H1 (cell line): Measurements from ENCODE around the gene HOXD11. TPM values are rescaled to one million over a fixed set of nuclear protein-coding genes. Genes with fewer than 3 reads are reported as not detected.

ENCODE experiments used
- CTCF ChIA-PET: fragments of 300-600 bp; sonication (Branson Sonifier 250); formaldehyde crosslinking; loops from one replicate; lab custom pipeline; 2021; ENCODE audit not compliant: partially characterized antibody; lab: Charles Lee
- POLR2A ChIA-PET: fragments of 300-600 bp; sonication (Branson Sonifier 250); formaldehyde crosslinking; loops from one replicate; lab custom pipeline; 2021; ENCODE audit warnings: inconsistent platforms; ENCODE audit not compliant: partially characterized antibody; lab: Charles Lee
- DNase-seq, 2 experiments: peaks; one replicate each; pipeline versions ENCODE4 v3.0.0 to v3.0.0-alpha.2; 2010 to 2022; ENCODE audit warnings: low spot score in 2 of 2, low read depth in 1 of 2, mixed read lengths in 1 of 2
- FAIRE-seq: peaks from 2 replicates; lab custom pipeline; 2011; peaks lifted over from hg19 to GRCh38; lab: Jason Lieb, UNC
- H2AFZ ChIP-seq: 2 replicates; pipeline ENCODE4 v1.8.1; 2012; ENCODE audit warnings: low read length, inconsistent platforms
- H2AK5ac ChIP-seq: 2 replicates; pipeline ENCODE4 v1.6.1; 2013; ENCODE audit warnings: low read depth, low read length
- H2BK120ac ChIP-seq: replicated peaks from 2 replicates; pipeline ENCODE3; 2013; ENCODE audit warnings: low read depth, low read length, inconsistent platforms
- H2BK12ac ChIP-seq: 2 replicates; pipeline ENCODE4 v1.6.1; 2013; ENCODE audit warnings: low read depth, low read length
- H2BK15ac ChIP-seq: 2 replicates; pipeline ENCODE4 v1.6.1; 2013; ENCODE audit warnings: low read length
- H2BK20ac ChIP-seq: 2 replicates; pipeline ENCODE4 v1.6.1; 2013; ENCODE audit warnings: low read length
- H2BK5ac ChIP-seq: 2 replicates; pipeline ENCODE4 v1.6.1; 2013; ENCODE audit warnings: low read depth, low read length
- H3K14ac ChIP-seq: 2 replicates; pipeline ENCODE4 v1.6.1; 2013; ENCODE audit warnings: inconsistent platforms; ENCODE audit not compliant: insufficient read length
- H3K18ac ChIP-seq: 2 replicates; pipeline ENCODE4 v1.6.1; 2013; ENCODE audit warnings: low read length; ENCODE audit errors: extremely low read depth
- H3K23ac ChIP-seq: 2 replicates; pipeline ENCODE4 v1.6.1; 2013; ENCODE audit warnings: inconsistent platforms; ENCODE audit not compliant: insufficient read length
- H3K23me2 ChIP-seq: 2 replicates; pipeline ENCODE4 v1.6.1; 2013; ENCODE audit warnings: low read depth, low read length
- H3K27ac ChIP-seq: 2 replicates; pipeline ENCODE4 v1.6.1; 2011; ENCODE audit warnings: low read depth, low read length, inconsistent platforms
- H3K27me3 ChIP-seq, 4 experiments: replicated peaks in 1 of 4; 1 replicate in 1 of 4; 2 replicates in 3 of 4; pipeline versions ENCODE4 v1.6.1 to v1.8.1; 2011 to 2013; ENCODE audit warnings: low read length in 3 of 4, mild to moderate bottlenecking in 3 of 4, inconsistent platforms in 2 of 4, mixed read lengths in 2 of 4, moderate library complexity in 1 of 4; ENCODE audit not compliant: control insufficient read depth in 3 of 4, insufficient read depth in 3 of 4; ENCODE audit errors: extremely low read depth in 1 of 4
- H3K36me3 ChIP-seq, 4 experiments: 2 replicates each; pipeline versions ENCODE4 v1.6.1 to v1.8.1; 2011 to 2013; ENCODE audit warnings: mild to moderate bottlenecking in 4 of 4, low read length in 3 of 4, moderate library complexity in 2 of 4, control low read depth in 1 of 4, inconsistent platforms in 1 of 4; ENCODE audit not compliant: insufficient read depth in 4 of 4, control insufficient read depth in 2 of 4
- H3K4ac ChIP-seq: replicated peaks from 2 replicates; pipeline ENCODE3; 2013; ENCODE audit warnings: low read length, low read depth, mixed read lengths, inconsistent platforms; ENCODE audit not compliant: insufficient read length
- H3K4me1 ChIP-seq, 4 experiments: replicated peaks in 1 of 4; 1 replicate in 1 of 4; 2 replicates in 3 of 4; pipeline versions ENCODE4 v1.6.1 to v1.8.1; 2011 to 2013; ENCODE audit warnings: low read length in 3 of 4, inconsistent platforms in 2 of 4, mixed read lengths in 1 of 4; ENCODE audit not compliant: insufficient read depth in 4 of 4, control insufficient read depth in 3 of 4
- H3K4me2 ChIP-seq, 2 experiments: 2 replicates each; pipeline versions ENCODE4 v1.6.1 to v1.8.1; 2011 to 2013; ENCODE audit warnings: low read depth in 2 of 2, low read length in 2 of 2, control low read depth in 1 of 2, inconsistent platforms in 1 of 2, mild to moderate bottlenecking in 1 of 2; ENCODE audit not compliant: insufficient read depth in 1 of 2
- H3K4me3 ChIP-seq, 4 experiments: fragments of 200-600, 300-600 bp in 1 of 4; sonication (generic), shearing (Covaris generic), sonication (Bioruptor Twin) in 1 of 4; 2 replicates each; pipeline versions ENCODE4 v1.5.1 to v1.8.1; 2011 to 2016; ENCODE audit warnings: low read length in 4 of 4, low read depth in 3 of 4, control low read depth in 2 of 4, inconsistent platforms in 2 of 4, mild to moderate bottlenecking in 2 of 4, mixed read lengths in 1 of 4, moderate library complexity in 1 of 4; ENCODE audit not compliant: insufficient read depth in 2 of 4; ENCODE audit errors: extremely low read depth in 1 of 4
- H3K56ac ChIP-seq: replicated peaks from 2 replicates; pipeline ENCODE3; 2013; ENCODE audit warnings: low read depth, mild to moderate bottlenecking, mixed read lengths, low read length, inconsistent platforms; ENCODE audit not compliant: insufficient read length
- H3K79me1 ChIP-seq: 2 replicates; pipeline ENCODE4 v1.6.1; 2013; ENCODE audit warnings: low read depth, low read length, control low read depth
- H3K79me2 ChIP-seq, 2 experiments: 2 replicates each; pipeline versions ENCODE4 v1.6.1 to v1.8.1; 2012 to 2013; ENCODE audit warnings: low read length in 2 of 2, mild to moderate bottlenecking in 2 of 2, inconsistent platforms in 1 of 2; ENCODE audit not compliant: insufficient read depth in 2 of 2, control insufficient read depth in 1 of 2
- H3K9ac ChIP-seq, 4 experiments: replicated peaks in 1 of 4; 1 replicate in 1 of 4; 2 replicates in 3 of 4; pipeline versions ENCODE4 v1.6.1 to v1.8.1; 2011 to 2013; ENCODE audit warnings: low read depth in 3 of 4, low read length in 3 of 4, control low read depth in 2 of 4, mild to moderate bottlenecking in 2 of 4, moderate library complexity in 2 of 4, inconsistent platforms in 1 of 4; ENCODE audit errors: extremely low read depth in 1 of 4
- H3K9me3 ChIP-seq, 2 experiments: 2 replicates each; pipeline versions ENCODE4 v1.6.1 to v1.8.1; 2012 to 2013; ENCODE audit warnings: mild to moderate bottlenecking in 2 of 2, moderate library complexity in 2 of 2, control low read depth in 1 of 2, inconsistent platforms in 1 of 2, low read depth in 1 of 2, low read length in 1 of 2, mixed read lengths in 1 of 2; ENCODE audit not compliant: insufficient read depth in 2 of 2
- H4K20me1 ChIP-seq, 2 experiments: replicated peaks in 1 of 2; 2 replicates each; pipeline versions ENCODE3 to v1.8.1; 2011 to 2013; ENCODE audit warnings: inconsistent platforms in 2 of 2, low read length in 2 of 2, mild to moderate bottlenecking in 1 of 2; ENCODE audit not compliant: insufficient read depth in 2 of 2, control insufficient read depth in 1 of 2
- H4K5ac ChIP-seq: 2 replicates; pipeline ENCODE4 v1.6.1; 2013; ENCODE audit warnings: low read length, low read depth, mixed read lengths, inconsistent platforms; ENCODE audit not compliant: insufficient read length
- H4K8ac ChIP-seq: 2 replicates; pipeline ENCODE4 v1.8.0; 2013; ENCODE audit warnings: mild to moderate bottlenecking, moderate library complexity, low read length, inconsistent platforms; ENCODE audit not compliant: insufficient read depth; ENCODE audit errors: extremely low read depth
- H4K91ac ChIP-seq: replicated peaks from 2 replicates; pipeline ENCODE3; 2013; ENCODE audit warnings: low read length, mixed read lengths, inconsistent platforms; ENCODE audit not compliant: insufficient read length
- CTCF ChIP-seq, 3 experiments: IDR thresholded peaks; 1 replicate in 2 of 3; 2 replicates in 1 of 3; pipeline versions ENCODE4 v1.5.1 to v1.6.1; 2011; ENCODE audit warnings: low read length in 3 of 3, mild to moderate bottlenecking in 3 of 3, inconsistent platforms in 2 of 3, low read depth in 1 of 3, moderate library complexity in 1 of 3; ENCODE audit not compliant: insufficient read depth in 1 of 3; ENCODE audit errors: control extremely low read depth in 1 of 3
- E2F6 ChIP-seq: IDR thresholded peaks from 2 replicates; pipeline ENCODE4 v1.6.1; 2012; ENCODE audit warnings: inconsistent platforms
- NRF1 ChIP-seq: IDR thresholded peaks from 2 replicates; pipeline ENCODE4 v1.6.1; 2011; ENCODE audit warnings: mild to moderate bottlenecking, low read depth, low read length, improper control_type of control experiment
- RAD21 ChIP-seq, 2 experiments: IDR thresholded peaks in 1 of 2; conservative IDR thresholded peaks in 1 of 2; 2 replicates each; pipeline ENCODE4 v1.6.1; 2011; ENCODE audit warnings: low read depth in 2 of 2, low read length in 2 of 2, improper control_type of control experiment in 1 of 2, inconsistent platforms in 1 of 2, mild to moderate bottlenecking in 1 of 2, moderate library complexity in 1 of 2
- RNF2 ChIP-seq: fragments of 200-900, 300-1000 bp; sonication (generic); IDR thresholded peaks from 2 replicates; pipeline ENCODE4 v1.7.1; 2016; ENCODE audit warnings: borderline replicate concordance, low read depth, mild to moderate bottlenecking, antibody characterized with exemption, low read length; ENCODE audit not compliant: poor library complexity, severe bottlenecking; ENCODE audit errors: missing control alignments
- TAF1 ChIP-seq: IDR thresholded peaks from 2 replicates; pipeline ENCODE4 v1.6.1; 2011; ENCODE audit warnings: mild to moderate bottlenecking, low read depth, low read length
- TCF12 ChIP-seq: IDR thresholded peaks from 2 replicates; pipeline ENCODE4 v1.6.1; 2011; ENCODE audit warnings: low read depth, mild to moderate bottlenecking, low read length
- WGBS, 2 experiments: shearing (Covaris generic) in 1 of 2; methylation state at CpG; one replicate each; pipeline versions ENCODE4 v1.1.6 to v1.1.7; 2013 to 2015; ENCODE audit warnings: low lambda C conversion rate in 2 of 2, mixed read lengths in 2 of 2, inconsistent platforms in 1 of 2, low coverage in 1 of 2, missing lambda C conversion rate in 1 of 2; ENCODE audit not compliant: insufficient replicate concordance in 2 of 2, insufficient coverage in 1 of 2, insufficient read length in 1 of 2; ENCODE audit errors: extremely low coverage in 1 of 2, missing lambda C conversion rate in 1 of 2; 5-methylcytosine and 5-hydroxymethylcytosine counted together
- polyA plus RNA-seq, 7 experiments: library from polyadenylated mRNA; depleted of rRNA in 3 of 7; stranded (reverse) in 5 of 7; unstranded in 2 of 7; fragments of >200 nt in 5 of 7; fragments of 200-250 nt in 2 of 7; gene quantifications; 1 replicate in 5 of 7; 2 replicates in 1 of 7; 4 replicates in 1 of 7; pipeline versions ENCODE4 v1.2.1 to v1.2.3, GENCODE V29; 2011 to 2013; ENCODE audit warnings: missing spikeins in 2 of 7, mixed read lengths in 2 of 7
- total RNA-seq: library from RNA; stranded (reverse); fragmentation: NEBNext Ultra II Directional; extraction: Animal tissue kit (Norgen Biotek cat#: 25700); gene quantifications from 2 replicates; pipeline ENCODE4 v1.2.1, GENCODE V29; 2021

Gene HOXD11
- total and polyA plus RNA-seq, 2 of the 8 experiments (the other 6 are each of a cell fraction or from before 2014, with no cell fraction given) = not detected

- Histone ChIP-seq H3K27ac (no peak overlapping the region), H3K18ac (no peak overlapping the region), H3K23ac (no peak overlapping the region), H3K79me2 (no peaks in the 10 kb centered on the region), H3K4ac (no peak overlapping the region), H3K4me1 (peaks cover 0 to 13% (median 6%) of the 10 kb centered on the region in 4 experiments; a peak in 4 of 7 replicates), H4K8ac (no peak overlapping the region), H2BK15ac (no peak overlapping the region), H3K9ac (no peak overlapping the region), H3K56ac (no peak overlapping the region), H2BK5ac (no peak overlapping the region), H3K9me3 (peaks cover 0 to 16% of the 10 kb centered on the region in 2 experiments; a peak in 2 of 4 replicates), H3K79me1 (no peaks in the 10 kb centered on the region), H4K5ac (no peak overlapping the region), H3K14ac (no peak overlapping the region), H2BK20ac (no peak overlapping the region), H2AFZ (no peak overlapping the region), H4K91ac (no peak overlapping the region), H4K20me1 (peaks cover 21 to 37% of the 10 kb centered on the region in 2 experiments), H3K23me2 (peaks cover 2% of the 10 kb centered on the region; the same call in 1 of the 2 replicates), H3K4me3 (no peak overlapping the region), H2AK5ac (no peak overlapping the region), H2BK120ac (no peak overlapping the region), H3K4me2 (no peak overlapping the region; a peak in 1 of 4 replicates), H3K36me3 (peaks cover 0 to 28% (median 0%) of the 10 kb centered on the region in 4 experiments; a peak in 1 of 8 replicates), H2BK12ac (no peak overlapping the region), H3K27me3 (peaks cover 93 to 100% (median 100%) of the 10 kb centered on the region in 4 experiments)
- DNase-seq (peak in 1 of 2 experiments; percentile 69), FAIRE-seq (peak; percentile 87)
- ChIA-PET CTCF (interaction anchor here (0.6 to 5.1 kb wide), 5 partner anchors 8 to 518 kb away, joined by 3 to 19 read pairs (median 5); no protein-coding TSS in a partner anchor), POLR2A (no interaction called here)
- WGBS, 2 experiments = 15% methylated on average over 24 of the region's 24 CpGs; no CpG with 5 or more reads in 1 of the 2 experiments
- TF ChIP-seq CTCF (IDR thresholded peaks at IDR 0.05; ENCODE audit: control extremely low read depth in 1 of 3, insufficient read depth in 1 of 3, low read depth in 1 of 3, low read length in 3 of 3) = peak; percentile 56 to 67 (median 64)
- TF ChIP-seq E2F6 = no peak
- TF ChIP-seq RNF2 = peak; percentile 39
- TF ChIP-seq RAD21 (IDR thresholded peaks at IDR 0.05 in 1 of 2, conservative IDR thresholded peaks at IDR 0.05 in 1 of 2; ENCODE audit: low read depth in 2 of 2, low read length in 2 of 2) = peak; percentile 15 to 37; a peak in 3 of 4 replicates
- no peak for TF ChIP-seq NRF1
- 0 out of 2 replicates have a peak, but pooled peaks have one; percentile 9 for TF ChIP-seq TCF12
- TF ChIP-seq TAF1 = no peak
Measured at GRCh38 chr2:176118601-176119339, 11.7 kb downstream of the HOXD11 start.
